Activated gamma-delta T cell treated with Interleukin-2 at 50 U/mL for 16 hours (primary cell): Measurements from ENCODE around the gene BLID.

Experiments used
- DNase-seq: peaks from one replicate; pipeline ENCODE4 v3.0.0-alpha.2; 2020

BLID gene

DNA sequence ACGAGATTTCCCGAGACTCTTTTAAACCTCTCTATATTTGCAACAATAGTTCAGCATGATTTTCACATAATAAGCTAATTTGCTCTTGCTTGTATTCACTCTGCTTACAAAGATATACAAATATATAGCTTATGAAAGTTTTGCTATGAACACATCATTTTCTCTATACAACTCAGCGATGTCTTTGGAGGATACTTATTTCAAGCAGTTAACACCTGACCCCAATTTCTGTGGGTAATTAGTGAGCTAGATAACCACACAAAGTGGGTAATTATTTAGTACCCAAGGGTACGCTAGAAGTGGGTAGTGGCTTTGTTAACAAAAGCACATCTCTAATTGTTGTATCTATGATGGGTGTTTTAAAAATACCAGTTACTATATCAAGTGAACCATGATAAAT is 12.3 kb downstream of the BLID start:
- no peak for DNase-seq

GRCh38 chr11:122103321-122103720 is 12.7 kb downstream of the BLID start:
- no peak for DNase-seq

DNA sequence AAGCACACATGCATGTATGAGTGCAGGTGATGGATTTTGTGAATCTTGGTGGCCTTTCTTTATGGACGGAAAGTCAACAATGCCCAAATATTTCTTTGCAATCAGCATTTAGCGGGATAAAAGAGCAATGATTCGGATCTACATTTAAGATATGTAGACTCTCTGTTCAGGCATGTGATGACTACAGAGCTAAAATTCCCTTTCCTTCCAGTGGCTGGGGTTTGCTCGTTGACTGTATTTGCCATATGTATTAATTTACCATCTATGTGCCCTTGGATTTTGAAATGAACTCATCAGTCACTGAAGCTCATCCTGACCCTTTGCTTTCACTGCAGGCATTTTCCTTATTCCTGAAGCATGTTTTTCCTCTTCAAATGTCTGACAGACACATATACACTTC is 13.6 kb downstream of the BLID start:
- DNase-seq: no peak

DNA sequence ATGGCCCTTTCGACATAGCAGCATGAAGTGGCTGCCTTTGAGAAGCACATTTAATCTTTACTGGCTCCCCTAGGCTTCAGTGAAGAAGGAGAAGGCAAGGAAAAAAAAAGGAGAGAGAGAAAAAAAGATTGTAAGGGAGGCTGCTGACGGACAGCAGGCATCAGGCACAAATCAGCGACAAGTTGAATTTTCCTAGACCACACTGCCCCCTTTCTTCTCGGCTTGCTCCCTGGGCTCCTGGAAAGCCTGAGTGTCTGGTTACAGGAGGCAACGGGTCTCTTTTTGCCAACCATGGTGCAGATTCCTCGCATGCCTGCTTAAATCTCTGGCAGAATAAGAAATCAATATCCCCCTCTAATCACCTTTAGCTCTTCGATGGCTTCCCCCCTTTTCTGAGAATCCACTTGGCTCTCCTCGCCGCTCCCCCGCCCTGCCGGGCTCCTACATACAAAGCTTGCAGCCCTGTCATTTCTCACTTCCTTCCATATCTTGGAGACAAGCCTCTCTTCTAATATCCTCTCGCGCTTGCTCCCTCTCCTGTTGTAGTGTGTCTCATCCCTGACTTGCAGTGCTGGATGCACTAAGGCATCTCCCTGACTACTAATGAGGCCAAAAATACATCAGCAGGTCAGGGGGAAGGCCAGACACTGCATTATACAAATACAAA is 14.3 kb downstream of the BLID start:
- no peak for DNase-seq

GRCh38 chr11:122100756-122101080 is 15.3 kb downstream of the BLID start:
- DNase-seq: no peak

GRCh38 chr11:122100037-122100755 is 15.8 kb downstream of the BLID start:
- no peak for DNase-seq

DNA sequence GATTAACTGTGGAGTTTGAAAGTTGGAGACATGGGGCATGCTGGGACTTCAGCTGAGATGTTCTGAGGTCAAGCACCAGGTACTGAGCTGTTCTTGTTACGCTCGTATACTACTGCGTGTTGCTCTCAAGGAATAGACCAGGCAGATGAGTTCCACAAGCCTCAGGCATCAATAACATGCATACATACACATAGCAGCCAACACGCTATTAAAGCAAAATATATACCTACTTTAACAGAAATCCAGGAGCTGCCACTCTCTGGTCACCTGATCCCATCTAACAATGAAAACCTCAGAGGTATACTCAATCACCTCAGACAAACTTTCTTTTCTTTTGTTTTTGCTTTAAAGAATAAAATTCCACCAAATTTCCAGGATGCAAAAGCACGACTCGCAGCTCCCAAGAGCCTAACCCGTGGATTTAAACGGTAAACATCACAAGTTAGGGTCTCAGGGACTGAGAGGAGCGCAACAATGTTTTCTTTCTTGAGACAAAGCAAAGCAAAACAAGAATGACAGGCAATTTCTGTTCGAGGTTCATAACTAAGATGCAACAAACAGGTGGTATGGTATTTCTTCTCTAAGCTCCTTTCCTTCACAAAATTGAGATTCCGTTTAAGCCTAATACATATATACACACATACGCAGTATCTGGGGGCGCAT is 16.5 kb downstream of the BLID start:
- no peak for DNase-seq

DNA sequence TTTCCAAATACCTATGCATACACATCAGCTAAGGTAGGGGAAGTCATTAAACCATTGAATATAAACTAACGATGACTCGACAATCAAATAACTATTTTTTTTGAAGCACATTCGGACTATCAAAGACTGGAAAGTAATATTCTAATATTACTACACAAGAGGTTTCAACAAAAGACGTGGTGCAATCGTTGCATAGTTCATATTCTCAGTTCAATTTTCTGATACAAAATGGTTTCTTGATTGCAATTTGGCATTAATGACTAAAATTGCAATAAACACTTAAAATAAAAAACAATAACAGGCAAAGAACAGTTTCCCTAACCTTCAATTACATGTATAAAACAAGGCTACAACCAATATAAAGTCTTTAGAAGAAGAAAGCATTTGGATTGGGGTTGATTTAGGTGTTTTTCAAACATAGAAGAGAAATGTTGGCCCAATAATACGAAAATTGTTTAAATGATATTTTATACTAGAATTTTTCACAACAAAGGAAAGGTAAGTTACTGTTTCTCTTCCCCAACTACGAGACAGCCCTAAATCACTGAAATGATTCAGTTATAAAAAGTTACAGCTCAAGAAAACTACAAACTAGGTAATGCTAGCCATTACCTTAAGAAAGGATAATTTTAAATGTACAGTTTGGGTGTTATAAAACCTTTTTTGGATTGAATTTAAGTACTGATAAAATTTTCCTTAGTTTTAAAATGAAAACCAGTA is 17.6 kb downstream of the BLID start:
- no peak for DNase-seq

DNA sequence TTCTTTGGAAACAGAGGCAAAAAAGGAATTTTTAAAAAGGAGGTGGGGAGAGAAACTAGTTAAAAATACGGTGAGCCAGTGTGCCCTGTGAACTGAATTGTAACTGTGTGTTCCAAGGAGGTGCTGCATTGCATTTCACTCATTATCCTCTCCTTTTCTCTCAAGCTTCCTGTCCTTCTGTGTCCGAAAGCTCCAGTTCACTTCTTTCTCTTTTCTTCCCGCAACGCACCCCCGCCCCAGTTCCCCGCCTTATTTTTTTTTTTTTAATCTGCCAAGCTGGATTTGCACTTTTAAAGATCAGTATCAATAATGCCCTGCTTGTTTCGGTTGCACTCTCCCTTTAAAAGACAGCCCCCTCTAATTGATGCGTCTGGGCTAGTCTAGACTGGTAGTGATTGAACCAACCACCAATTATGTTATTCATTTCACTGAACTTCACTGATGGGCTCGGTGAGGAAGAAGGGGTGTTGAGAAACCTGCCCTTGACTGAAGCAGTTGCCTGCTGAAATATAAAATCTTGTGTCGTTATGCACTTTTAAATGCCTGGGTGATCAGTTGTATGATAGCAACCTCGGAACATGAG is 18.5 kb downstream of the BLID start:
- DNase-seq: no peak

DNA sequence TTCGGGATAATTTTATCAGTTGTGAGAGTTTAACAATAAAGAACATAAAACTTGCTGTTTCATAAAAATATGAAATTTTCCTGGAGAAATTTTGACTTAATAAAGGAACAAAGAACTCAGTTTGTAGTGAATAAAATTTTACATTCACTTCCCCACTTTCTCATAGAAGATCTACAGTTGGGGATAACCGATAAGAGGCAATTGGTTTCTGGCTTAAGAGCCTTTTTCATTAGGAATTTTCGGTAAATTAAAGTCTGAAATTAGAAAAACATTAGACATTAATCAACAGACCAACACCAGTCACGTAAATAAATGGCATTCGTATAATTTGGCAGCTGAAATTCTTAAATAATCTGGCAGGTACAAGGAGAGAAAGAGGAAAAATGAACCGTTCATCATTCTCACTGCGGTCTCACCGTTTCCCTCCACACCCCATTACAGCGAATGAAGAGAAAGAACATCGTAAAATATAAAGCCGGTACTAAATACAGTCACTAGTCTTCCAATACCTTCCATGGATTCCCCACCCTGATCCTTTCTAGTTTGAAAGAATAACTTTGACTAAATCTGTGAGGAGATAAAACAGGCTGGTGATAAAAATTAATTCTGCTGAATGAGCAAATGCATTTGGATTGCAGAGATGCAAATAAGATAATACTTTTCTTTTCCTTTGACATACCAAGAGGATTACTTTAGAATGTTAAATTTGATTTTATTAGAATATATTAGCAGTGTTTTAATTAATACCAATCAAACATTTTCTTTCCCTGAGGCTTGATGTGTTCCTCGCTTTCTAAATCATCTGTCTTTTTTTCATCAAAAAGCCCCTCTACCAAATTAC is 19.5 kb downstream of the BLID start:
- DNase-seq: no peak

- no peak for DNase-seq
These were observed 20.2 kb downstream of the BLID start for GRCh38 chr11:122095681-122096262.

- no peak for DNase-seq
These were observed 21.2 kb downstream of the BLID start for GRCh38 chr11:122094836-122095235.

GRCh38 chr11:122093731-122094275 is 22.2 kb downstream of the BLID start:
- DNase-seq: no peak

DNA sequence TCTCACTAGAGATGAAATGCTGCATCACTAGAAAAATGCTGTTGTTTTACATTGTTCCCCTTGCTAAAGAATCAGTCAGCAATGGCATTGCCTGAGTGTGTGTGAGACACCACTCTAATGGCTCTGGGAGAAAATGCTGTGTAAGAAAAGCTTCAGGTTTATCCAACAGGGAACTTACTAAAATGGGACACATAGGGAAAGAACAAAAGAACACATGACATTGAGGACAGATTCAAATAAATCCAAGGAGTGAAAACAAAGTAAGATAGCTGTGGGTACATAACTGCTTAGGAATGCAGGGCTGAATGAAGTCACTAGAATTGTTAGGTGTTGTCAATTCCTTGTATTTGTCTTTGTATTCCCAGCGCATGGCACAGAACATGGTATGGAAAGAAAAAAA is 24.2 kb downstream of the BLID start:
- no peak for DNase-seq

GRCh38 chr11:122089111-122089510 is 26.9 kb downstream of the BLID start:
- no peak for DNase-seq

- no peak for DNase-seq
These were observed 30.3 kb downstream of the BLID start for GRCh38 chr11:122085712-122086111.

DNA sequence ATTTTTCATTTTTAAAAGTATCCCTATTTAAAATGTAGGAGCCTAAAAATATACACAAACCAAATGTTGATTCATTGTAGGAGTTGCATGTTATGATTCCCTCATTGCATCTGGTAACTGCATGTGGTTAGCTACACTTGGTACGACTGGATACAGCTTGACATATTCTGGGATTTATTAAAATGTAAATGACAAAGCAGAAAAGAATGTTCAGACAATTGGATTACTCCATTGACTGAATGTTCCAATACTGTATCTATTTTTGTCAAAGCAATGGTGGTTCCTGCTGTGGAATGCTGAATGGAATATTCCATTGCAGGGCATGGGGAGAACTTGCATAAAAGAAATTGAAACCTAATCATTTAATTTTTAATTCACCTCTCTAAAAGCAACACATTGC is 30.8 kb downstream of the BLID start:
- DNase-seq: no peak

DNA sequence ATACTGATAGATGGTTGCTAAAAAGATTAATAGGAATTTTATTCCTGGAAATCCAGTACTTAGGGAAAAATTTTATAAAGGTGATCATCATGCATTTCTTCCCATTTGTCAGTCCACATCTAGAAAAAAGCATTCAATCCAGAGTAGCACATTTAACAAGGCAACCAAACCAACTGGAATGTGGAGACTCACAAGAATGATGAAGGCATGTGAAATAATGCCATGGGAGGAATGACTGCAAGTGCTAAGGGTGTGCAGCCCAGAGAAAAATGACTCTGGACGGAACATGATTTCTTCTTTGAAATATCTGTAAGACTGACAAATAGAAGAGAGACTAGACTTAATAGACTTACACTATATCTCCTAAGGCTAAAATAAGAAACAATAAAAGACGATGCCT is 33.8 kb downstream of the BLID start:
- no peak for DNase-seq

DNA sequence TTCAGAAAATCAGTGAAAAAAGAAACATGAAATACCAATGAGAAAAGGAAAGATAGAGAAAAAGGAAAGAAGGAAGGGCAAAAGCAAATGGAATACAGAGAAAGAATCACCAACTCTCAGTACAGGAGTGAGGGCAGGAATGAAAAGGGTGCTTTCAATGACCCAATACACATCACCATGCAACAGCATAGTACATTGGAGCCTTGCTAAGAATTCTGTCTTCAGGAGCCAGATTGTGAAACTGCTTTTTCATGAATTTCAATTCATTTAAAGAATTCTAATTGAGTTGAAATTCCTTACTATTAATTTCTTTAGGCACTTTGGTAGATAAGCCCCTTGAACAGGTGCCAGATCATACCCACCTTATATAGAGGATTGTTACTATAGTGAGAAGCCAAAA is 34.9 kb downstream of the BLID start:
- DNase-seq: no peak

DNA sequence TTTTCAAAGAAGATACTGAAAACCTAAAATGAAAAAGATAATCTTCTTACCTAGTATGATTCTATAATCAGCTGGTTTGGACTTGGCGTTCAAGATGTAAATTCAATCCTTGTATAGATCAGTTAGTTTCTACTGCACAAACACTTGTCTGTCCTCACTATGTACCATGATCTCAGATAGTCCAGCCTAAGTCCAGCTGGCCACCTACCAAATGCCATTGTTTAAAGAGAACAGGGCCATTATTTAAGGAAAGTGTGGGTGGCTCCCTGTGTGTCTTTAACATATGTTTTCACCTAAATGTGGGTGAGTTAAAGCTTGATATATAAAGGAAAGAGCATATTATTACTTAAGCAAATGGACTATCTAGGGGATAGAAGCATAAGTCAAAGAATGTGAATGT is 38.6 kb downstream of the BLID start:
- DNase-seq: no peak

DNA sequence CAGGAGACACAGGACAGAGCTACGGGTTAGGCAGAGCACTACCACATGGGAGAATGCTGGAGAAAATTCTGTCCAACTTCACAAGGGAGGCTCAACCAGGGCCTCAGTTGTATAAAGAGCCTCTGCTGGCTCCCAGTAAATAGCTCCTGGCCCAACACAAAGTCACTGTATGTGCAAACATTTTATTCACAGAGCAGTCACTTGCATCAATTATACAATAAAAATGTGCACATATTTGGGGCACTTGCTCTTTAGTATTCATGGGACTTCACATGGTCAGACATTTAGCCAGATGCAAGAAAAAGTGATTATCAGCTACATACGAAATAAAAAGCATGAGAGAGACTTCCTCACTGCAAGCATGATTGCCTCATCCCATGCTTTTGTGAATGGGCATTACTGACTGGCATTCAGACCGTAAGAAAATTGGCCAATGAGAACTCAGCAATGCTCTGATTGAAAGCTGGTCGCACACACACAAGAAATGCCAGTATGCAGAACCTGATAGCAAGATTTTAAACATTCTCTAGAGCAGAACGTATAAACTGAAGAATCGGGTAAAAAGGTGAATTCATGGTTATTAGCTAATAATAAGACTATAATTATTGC is 39.4 kb downstream of the BLID start:
- no peak for DNase-seq
